HepG2 (cell line): Measurements from ENCODE around the gene GRPEL2. TPM values are rescaled to one million over a fixed set of nuclear protein-coding genes. Genes with fewer than 3 reads are reported as not detected.
A peak's percentile ranks its signal among the peaks of the same experiment; 100 is the strongest.

Experiments used
- AGO2 ChIP-seq: fragments of 200-400 bp; formaldehyde crosslinking; optimal IDR thresholded peaks from 2 replicates; pipeline ENCODE3; 2017; ENCODE audit warnings: mild to moderate bottlenecking, low read depth, low read length, moderate library complexity
- HHEX ChIP-seq: IDR thresholded peaks from 2 replicates; pipeline ENCODE4 v1.6.1; 2016; ENCODE audit warnings: control low read depth
- HNRNPUL1 ChIP-seq: fragments of 200-400 bp; formaldehyde crosslinking; IDR thresholded peaks from 2 replicates; pipeline ENCODE4 v1.6.1; 2017; ENCODE audit warnings: low read depth, mild to moderate bottlenecking, low read length, moderate library complexity
- HOXA3 ChIP-seq: sonication (generic); formaldehyde crosslinking; IDR thresholded peaks from 2 replicates; pipeline ENCODE4 v1.5.0; 2020; ENCODE audit warnings: missing genetic modification reagents
- KAT8 ChIP-seq: IDR thresholded peaks from 2 replicates; pipeline ENCODE4 v1.6.1; 2016; ENCODE audit warnings: missing genetic modification reagents, missing compliant biosample characterization
- KDM2A ChIP-seq: sonication (generic); formaldehyde crosslinking; IDR thresholded peaks from 2 replicates; pipeline ENCODE4 v1.4.0; 2020; ENCODE audit warnings: low read depth, missing genetic modification reagents, borderline replicate concordance
- MBNL3 ChIP-seq: fragments of 250-450 bp; sonication (Bioruptor Pico); conservative IDR thresholded peaks from 2 replicates; pipeline ENCODE4 v1.8.0; 2022; ENCODE audit warnings: mild to moderate bottlenecking, inconsistent platforms
- NRL ChIP-seq: sonication (generic); formaldehyde crosslinking; IDR thresholded peaks from 2 replicates; pipeline ENCODE4 v1.5.0; 2020; ENCODE audit warnings: missing genetic modification reagents, mild to moderate bottlenecking, moderate library complexity, borderline replicate concordance
- POGZ ChIP-seq: sonication (generic); formaldehyde crosslinking; IDR thresholded peaks from 2 replicates; pipeline ENCODE4 v1.4.0; 2020; ENCODE audit warnings: mild to moderate bottlenecking, missing genetic modification reagents
- RFX5 ChIP-seq: IDR thresholded peaks from 2 replicates; pipeline ENCODE4 v1.6.1; 2011; ENCODE audit warnings: low read depth, low read length, improper control_type of control experiment
- SALL1 ChIP-seq: sonication (generic); formaldehyde crosslinking; IDR thresholded peaks from 2 replicates; pipeline ENCODE4 v1.8.0; 2022; ENCODE audit warnings: mild to moderate bottlenecking, missing genetic modification reagents
- SIN3B ChIP-seq: fragments of 150-350 bp; IDR thresholded peaks from 2 replicates; pipeline ENCODE4 v1.6.1; 2014; ENCODE audit warnings: low read length
- TSC22D2 ChIP-seq: sonication (generic); formaldehyde crosslinking; IDR thresholded peaks from 2 replicates; pipeline ENCODE4 v1.5.1; 2020; ENCODE audit warnings: missing genetic modification reagents, mild to moderate bottlenecking, borderline replicate concordance
- XRCC5 ChIP-seq: fragments of 200-400 bp; formaldehyde crosslinking; optimal IDR thresholded peaks from 2 replicates; pipeline ENCODE3; 2017; ENCODE audit warnings: mild to moderate bottlenecking, low read length
- ZFP82 ChIP-seq: sonication (generic); formaldehyde crosslinking; IDR thresholded peaks from 2 replicates; pipeline ENCODE4 v1.5.1; 2020; ENCODE audit warnings: mild to moderate bottlenecking, missing genetic modification reagents, borderline replicate concordance
- ZMYM3 ChIP-seq: sonication (generic); formaldehyde crosslinking; IDR thresholded peaks from 2 replicates; pipeline ENCODE4 v1.5.1; 2020; ENCODE audit warnings: mild to moderate bottlenecking, missing genetic modification reagents
- ZNF235 ChIP-seq: sonication (generic); formaldehyde crosslinking; IDR thresholded peaks from 2 replicates; pipeline ENCODE4 v1.8.1; 2023; ENCODE audit warnings: mild to moderate bottlenecking, missing genetic modification reagents, borderline replicate concordance
- ZNF30 ChIP-seq: sonication (generic); formaldehyde crosslinking; IDR thresholded peaks from 2 replicates; pipeline ENCODE4 v1.5.0; 2020; ENCODE audit warnings: mild to moderate bottlenecking, missing genetic modification reagents
- ZNF687 ChIP-seq: sonication (generic); formaldehyde crosslinking; IDR thresholded peaks from 2 replicates; pipeline ENCODE4 v1.5.1; 2020; ENCODE audit warnings: mild to moderate bottlenecking, missing genetic modification reagents, moderate library complexity
- ZNF782 ChIP-seq: sonication (generic); formaldehyde crosslinking; IDR thresholded peaks from 2 replicates; pipeline ENCODE4 v1.4.0; 2020; ENCODE audit warnings: missing genetic modification reagents, mild to moderate bottlenecking, borderline replicate concordance
- ZNF841 ChIP-seq: sonication (generic); formaldehyde crosslinking; IDR thresholded peaks from 2 replicates; pipeline ENCODE4 v1.8.1; 2023; ENCODE audit warnings: missing genetic modification reagents, borderline replicate concordance
- polyA plus RNA-seq, 8 experiments: library from polyadenylated mRNA; depleted of rRNA in 3 of 8; stranded (reverse) in 7 of 8; unstranded in 1 of 8; fragments of >200 nt; fragmentation: Illumina TruSeq in 4 of 8; extraction: Trizol in 4 of 8; gene quantifications; 2 replicates each; pipeline versions ENCODE4 v1.2.1 to v1.2.3, GENCODE V29; 2011 to 2016; ENCODE audit warnings: low read depth in 4 of 8, missing spikeins in 1 of 8, mixed read lengths in 1 of 8; ENCODE audit not compliant: insufficient read depth in 1 of 8
- total RNA-seq, 5 experiments: library from RNA; depleted of rRNA; stranded (reverse); fragments of >200 nt; fragmentation: Illumina TruSeq; extraction: Trizol; gene quantifications; 2 replicates each; pipeline ENCODE4 v1.2.3, GENCODE V29; 2016; ENCODE audit warnings: low read depth in 1 of 5
- TF ChIP-seq, protein P1 (sequence below): IDR thresholded peaks from 2 replicates; pipeline ENCODE4 v1.6.1; 2016; ENCODE audit warnings: missing compliant biosample characterization, missing genetic modification reagents, borderline replicate concordance
- TF ChIP-seq, protein P2 (sequence below): sonication (generic); formaldehyde crosslinking; IDR thresholded peaks from 2 replicates; pipeline ENCODE4 v1.9.0; 2021; ENCODE audit warnings: missing genetic modification reagents, borderline replicate concordance
- TF ChIP-seq, protein P3 (sequence below): sonication (generic); formaldehyde crosslinking; IDR thresholded peaks from 2 replicates; pipeline ENCODE4 v1.5.1; 2020; ENCODE audit warnings: missing genetic modification reagents, mild to moderate bottlenecking, borderline replicate concordance

The GRPEL2 gene
- total and polyA plus RNA-seq, 2 of the 13 experiments (the other 11 are each of a cell fraction or from before 2014, with no cell fraction given): 13.1 to 16.6 TPM

- peak; percentile 71 for TF ChIP-seq ZNF687 (CRISPR knock-in tag)
- TF ChIP-seq, protein P1, sequence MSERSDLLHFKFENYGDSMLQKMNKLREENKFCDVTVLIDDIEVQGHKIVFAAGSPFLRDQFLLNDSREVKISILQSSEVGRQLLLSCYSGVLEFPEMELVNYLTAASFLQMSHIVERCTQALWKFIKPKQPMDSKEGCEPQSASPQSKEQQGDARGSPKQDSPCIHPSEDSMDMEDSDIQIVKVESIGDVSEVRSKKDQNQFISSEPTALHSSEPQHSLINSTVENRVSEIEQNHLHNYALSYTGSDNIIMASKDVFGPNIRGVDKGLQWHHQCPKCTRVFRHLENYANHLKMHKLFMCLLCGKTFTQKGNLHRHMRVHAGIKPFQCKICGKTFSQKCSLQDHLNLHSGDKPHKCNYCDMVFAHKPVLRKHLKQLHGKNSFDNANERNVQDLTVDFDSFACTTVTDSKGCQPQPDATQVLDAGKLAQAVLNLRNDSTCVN (CRISPR knock-in tag): no peak
- TF ChIP-seq POGZ (CRISPR knock-in tag): 0 out of 2 replicates have a peak, but pooled peaks have one; percentile 39
- TF ChIP-seq TSC22D2: no peak
- TF ChIP-seq ZNF841 (CRISPR knock-in tag): no peak
- TF ChIP-seq AGO2: no peak
- TF ChIP-seq ZMYM3: peak; percentile 10; the same call in 1 of the 2 replicates
- TF ChIP-seq ZNF782 (CRISPR knock-in tag): no peak
- TF ChIP-seq KAT8 (CRISPR knock-in tag): peak; percentile 64
- peak; percentile 45; the same call in 1 of the 2 replicates for TF ChIP-seq SALL1 (CRISPR knock-in tag)
- TF ChIP-seq HHEX (CRISPR knock-in tag): no peak
- peak; percentile 46; the same call in 1 of the 2 replicates for TF ChIP-seq NRL (CRISPR knock-in tag)
- no peak for TF ChIP-seq ZNF30 (CRISPR knock-in tag)
- peak; percentile 52; the same call in 1 of the 2 replicates for TF ChIP-seq KDM2A (CRISPR knock-in tag)
- TF ChIP-seq ZNF235 (CRISPR knock-in tag): peak; percentile 43; the same call in 1 of the 2 replicates
- TF ChIP-seq ZFP82 (CRISPR knock-in tag): no peak
- TF ChIP-seq XRCC5: peak; percentile 57
- peak; percentile 53; the same call in 1 of the 2 replicates for TF ChIP-seq HOXA3 (CRISPR knock-in tag)
- TF ChIP-seq HNRNPUL1: no peak
- no peak for TF ChIP-seq SIN3B
- no peak for TF ChIP-seq RFX5
- TF ChIP-seq, protein P2, sequence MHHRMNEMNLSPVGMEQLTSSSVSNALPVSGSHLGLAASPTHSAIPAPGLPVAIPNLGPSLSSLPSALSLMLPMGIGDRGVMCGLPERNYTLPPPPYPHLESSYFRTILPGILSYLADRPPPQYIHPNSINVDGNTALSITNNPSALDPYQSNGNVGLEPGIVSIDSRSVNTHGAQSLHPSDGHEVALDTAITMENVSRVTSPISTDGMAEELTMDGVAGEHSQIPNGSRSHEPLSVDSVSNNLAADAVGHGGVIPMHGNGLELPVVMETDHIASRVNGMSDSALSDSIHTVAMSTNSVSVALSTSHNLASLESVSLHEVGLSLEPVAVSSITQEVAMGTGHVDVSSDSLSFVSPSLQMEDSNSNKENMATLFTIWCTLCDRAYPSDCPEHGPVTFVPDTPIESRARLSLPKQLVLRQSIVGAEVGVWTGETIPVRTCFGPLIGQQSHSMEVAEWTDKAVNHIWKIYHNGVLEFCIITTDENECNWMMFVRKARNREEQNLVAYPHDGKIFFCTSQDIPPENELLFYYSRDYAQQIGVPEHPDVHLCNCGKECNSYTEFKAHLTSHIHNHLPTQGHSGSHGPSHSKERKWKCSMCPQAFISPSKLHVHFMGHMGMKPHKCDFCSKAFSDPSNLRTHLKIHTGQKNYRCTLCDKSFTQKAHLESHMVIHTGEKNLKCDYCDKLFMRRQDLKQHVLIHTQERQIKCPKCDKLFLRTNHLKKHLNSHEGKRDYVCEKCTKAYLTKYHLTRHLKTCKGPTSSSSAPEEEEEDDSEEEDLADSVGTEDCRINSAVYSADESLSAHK (CRISPR knock-in tag): no peak
- no peak for TF ChIP-seq MBNL3
- TF ChIP-seq, protein P3, sequence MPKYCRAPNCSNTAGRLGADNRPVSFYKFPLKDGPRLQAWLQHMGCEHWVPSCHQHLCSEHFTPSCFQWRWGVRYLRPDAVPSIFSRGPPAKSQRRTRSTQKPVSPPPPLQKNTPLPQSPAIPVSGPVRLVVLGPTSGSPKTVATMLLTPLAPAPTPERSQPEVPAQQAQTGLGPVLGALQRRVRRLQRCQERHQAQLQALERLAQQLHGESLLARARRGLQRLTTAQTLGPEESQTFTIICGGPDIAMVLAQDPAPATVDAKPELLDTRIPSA: no peak; the same call in 1 of the 2 replicates
These were observed 36.7 kb downstream of the GRPEL2 start (continued) for GRCh38 chr5:149381986-149382338.
